ENCODE measurements around the gene ATP2C2.

ATP2C2 gene

GRCh38 chr16:84481051-84481735, 112.9 kb downstream of the ATP2C2 start:
- no peak for DNase-seq

GRCh38 chr16:84482001-84482891, 113.9 kb downstream of the ATP2C2 start:
- DNase-seq = no peak

- DNase-seq = no peak
Measured at GRCh38 chr16:84482951-84483881, 114.9 kb downstream of the ATP2C2 start.

- no peak for DNase-seq
Measured at GRCh38 chr16:84483882-84484565, 115.7 kb downstream of the ATP2C2 start.

GRCh38 chr16:84484579-84485254, 116.4 kb downstream of the ATP2C2 start:
- no peak for DNase-seq

GRCh38 chr16:84485255-84486010, 117.1 kb downstream of the ATP2C2 start:
- no peak for DNase-seq

- no peak for DNase-seq
Measured at GRCh38 chr16:84486126-84486525, 117.8 kb downstream of the ATP2C2 start.

- DNase-seq = no peak
Measured at GRCh38 chr16:84486551-84487235, 118.4 kb downstream of the ATP2C2 start.

GRCh38 chr16:84487358-84487757, 119.0 kb downstream of the ATP2C2 start:
- DNase-seq = no peak

- no peak for DNase-seq
Measured at GRCh38 chr16:84489131-84489530, 120.8 kb downstream of the ATP2C2 start.

- DNase-seq = no peak
Measured at GRCh38 chr16:84495506-84495905, 127.2 kb downstream of the ATP2C2 start.

GRCh38 chr16:84496991-84497390, 128.7 kb downstream of the ATP2C2 start:
- no peak for DNase-seq

GRCh38 chr16:84497418-84498222, 129.3 kb downstream of the ATP2C2 start:
- no peak for DNase-seq

- no peak for DNase-seq
Measured at GRCh38 chr16:84498223-84498610, 129.9 kb downstream of the ATP2C2 start.

- DNase-seq = no peak
Measured at GRCh38 chr16:84498859-84499620, 130.7 kb downstream of the ATP2C2 start.

- no peak for DNase-seq
Measured at GRCh38 chr16:84499638-84500037, 131.3 kb downstream of the ATP2C2 start.

- no peak for DNase-seq
Measured at GRCh38 chr16:84500531-84500930, 132.2 kb downstream of the ATP2C2 start.

- no peak for DNase-seq
Measured at GRCh38 chr16:84501077-84501735, 132.9 kb downstream of the ATP2C2 start.

Data from NCI-H2029 treated with DMSO at 0.1 percent for 48 hours (cell line).